ENCODE data around the gene MICAL3. TPM values are rescaled to one million over a fixed set of nuclear protein-coding genes. Genes with fewer than 3 reads are reported as not detected.
A peak's percentile ranks its signal among the peaks of the same experiment; 100 is the strongest.

The MICAL3 gene
- total and polyA plus RNA-seq, 9 of the 15 experiments (the other 6 are each of a cell fraction or from before 2014, with no cell fraction given) = 0.53 to 32.1 (median 12.3) TPM

GRCh38 chr22:18070556-18071306 is 46.4 kb upstream of the MICAL3 start (continued):
- TF ChIP-seq CHD4 (IDR thresholded peaks at IDR 0.05; ENCODE audit: insufficient read depth, insufficient replicate concordance, low read depth, low read length, poor library complexity, severe bottlenecking) (peak; percentile 96), ZNF274 (IDR thresholded peaks at IDR 0.05; ENCODE audit: borderline replicate concordance, low read depth, low read length) (no peak), CBX1 (IDR thresholded peaks at IDR 0.05; ENCODE audit: low read depth) (peak; percentile 97), PRMT5 (CRISPR knock-in tag; IDR thresholded peaks at IDR 0.05) (no peak), SRSF3 (IDR thresholded peaks at IDR 0.05; ENCODE audit: insufficient read depth, low read length) (no peak), GTF2F1 (IDR thresholded peaks at IDR 0.05; ENCODE audit: low read depth, low read length) (no peak), HNRNPH1 (optimal IDR thresholded peaks at IDR 0.05; ENCODE audit: low read depth, low read length) (no peak)

- H3K4me1 ChIP-seq (replicated peaks in 1 of 2; ENCODE audit: control insufficient read depth in 2 of 2, insufficient read depth in 2 of 2, low read length in 2 of 2) = peaks cover 4 to 5% of the 10 kb centered on the region in 2 experiments; a peak in 2 of 5 replicates
- FAIRE-seq (no peak), ATAC-seq (no peak), DNase-seq (ENCODE audit: extremely low read depth in 1 of 4, low spot score in 3 of 4) (no peak)
- no peaks in the 10 kb centered on the region for H3K79me2 ChIP-seq (ENCODE audit: control insufficient read depth, insufficient read depth, low read length)
- H3K4me2 ChIP-seq (ENCODE audit: insufficient read depth, low read length) = no peak overlapping the region
- H3K9ac ChIP-seq (ENCODE audit: insufficient read depth in 1 of 2, low read depth in 2 of 2, low read length in 2 of 2) = no peak overlapping the region
- H3K4me3 ChIP-seq = no peak overlapping the region
- peaks cover 40 to 48% of the 10 kb centered on the region in 2 experiments for H3K27me3 ChIP-seq (ENCODE audit: control insufficient read depth in 2 of 2, insufficient read depth in 2 of 2, low read length in 2 of 2)
- ChIA-PET CTCF (ENCODE audit: low intra/inter-chr PET ratio) (no interaction called here), POLR2A (interaction anchor here (0.9 to 1.2 kb wide), 2 partner anchors 9 to 12 kb away, joined by 3 read pairs; no protein-coding TSS in a partner anchor)
- no peaks in the 10 kb centered on the region for H3K9me3 ChIP-seq (replicated peaks; ENCODE audit: control insufficient read depth, insufficient read depth, low read depth, low read length)
- in situ Hi-C loops (cut with MboI) (loop anchor here (5.0 to 10.0 kb wide), 2 partner anchors 238 to 515 kb away; no protein-coding TSS in a partner anchor), intact Hi-C loops (cut with micrococcal nuclease) (no loop called here)
- peak; percentile 63 to 65 for TF ChIP-seq NRF1 (conservative IDR thresholded peaks at IDR 0.05 in 1 of 2, IDR thresholded peaks at IDR 0.05 in 1 of 2)
- no peak for TF ChIP-seq KDM4B (IDR thresholded peaks at IDR 0.05; ENCODE audit: borderline replicate concordance in 2 of 2, low read depth in 1 of 2)
- no peak for TF ChIP-seq PCBP1 (IDR thresholded peaks at IDR 0.05; ENCODE audit: low read depth, low read length, poor library complexity, severe bottlenecking)
- no peak for TF ChIP-seq ZNF217 (CRISPR knock-in tag; IDR thresholded peaks at IDR 0.05)
- TF ChIP-seq THAP7 (CRISPR knock-in tag; IDR thresholded peaks at IDR 0.05) = no peak
- H3K36me3 ChIP-seq (ENCODE audit: control insufficient read depth, insufficient read depth, low read length) = no peaks in the 10 kb centered on the region
- no peak overlapping the region for H2AFZ ChIP-seq (ENCODE audit: low read depth, low read length)
- H4K20me1 ChIP-seq (replicated peaks; ENCODE audit: control insufficient read depth, insufficient read depth, low read length) = peaks cover 6% of the 10 kb centered on the region; the same call in 1 of the 2 replicates
- 4% methylated on average over 4 of the region's 4 CpGs for WGBS (ENCODE audit: insufficient coverage, low coverage, missing lambda C conversion rate)
- no peaks in the 10 kb centered on the region for H3K9me1 ChIP-seq (ENCODE audit: control insufficient read depth, insufficient read depth, low read length)
- no TSS peak for BruUV-seq (replicated peaks)
- H3K27ac ChIP-seq (ENCODE audit: extremely low read depth, low read depth, low read length) = no peak overlapping the region
Observed at GRCh38 chr22:18070041-18070440, 45.7 kb upstream of the MICAL3 start.

Measured in K562 (cell line).